ENCODE data around the gene WDFY4. TPM values are rescaled to one million over a fixed set of nuclear protein-coding genes. Genes with fewer than 3 reads are reported as not detected.
A peak's percentile ranks its signal among the peaks of the same experiment; 100 is the strongest.

WDFY4 gene
- total and polyA plus RNA-seq, 2 of the 13 experiments (the other 11 are each of a cell fraction or from before 2014, with no cell fraction given): not detected

DNA sequence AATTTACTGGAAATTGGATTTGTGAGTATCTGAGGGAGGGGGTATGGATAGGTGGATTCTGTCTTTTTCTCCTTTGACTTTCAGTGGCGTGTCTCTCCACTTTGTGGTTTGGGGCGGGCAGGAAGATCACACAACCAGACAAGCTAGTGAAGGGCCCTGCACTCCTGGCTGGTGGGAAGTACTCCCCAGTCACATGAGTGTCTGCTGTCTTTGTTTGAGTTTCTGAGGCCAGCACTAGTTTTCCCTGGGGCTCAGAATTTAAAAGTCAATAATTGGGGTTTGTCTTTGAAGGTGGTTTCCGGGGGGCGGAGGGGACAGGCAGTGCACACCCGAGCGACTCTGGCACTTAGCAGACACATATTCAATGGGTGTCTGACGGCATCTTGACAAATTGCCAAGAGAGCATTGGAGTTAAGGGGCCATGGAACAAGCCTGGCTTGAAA, 120.1 kb downstream of the WDFY4 start (continued):
- TF ChIP-seq SOX6 (IDR thresholded peaks at IDR 0.05): no peak
- peak; percentile 31; the same call in 1 of the 2 replicates for TF ChIP-seq SOX6 (CRISPR knock-in tag; IDR thresholded peaks at IDR 0.05)
- no peak for TF ChIP-seq GZF1 (CRISPR knock-in tag; IDR thresholded peaks at IDR 0.05)
- TF ChIP-seq, protein P1, sequence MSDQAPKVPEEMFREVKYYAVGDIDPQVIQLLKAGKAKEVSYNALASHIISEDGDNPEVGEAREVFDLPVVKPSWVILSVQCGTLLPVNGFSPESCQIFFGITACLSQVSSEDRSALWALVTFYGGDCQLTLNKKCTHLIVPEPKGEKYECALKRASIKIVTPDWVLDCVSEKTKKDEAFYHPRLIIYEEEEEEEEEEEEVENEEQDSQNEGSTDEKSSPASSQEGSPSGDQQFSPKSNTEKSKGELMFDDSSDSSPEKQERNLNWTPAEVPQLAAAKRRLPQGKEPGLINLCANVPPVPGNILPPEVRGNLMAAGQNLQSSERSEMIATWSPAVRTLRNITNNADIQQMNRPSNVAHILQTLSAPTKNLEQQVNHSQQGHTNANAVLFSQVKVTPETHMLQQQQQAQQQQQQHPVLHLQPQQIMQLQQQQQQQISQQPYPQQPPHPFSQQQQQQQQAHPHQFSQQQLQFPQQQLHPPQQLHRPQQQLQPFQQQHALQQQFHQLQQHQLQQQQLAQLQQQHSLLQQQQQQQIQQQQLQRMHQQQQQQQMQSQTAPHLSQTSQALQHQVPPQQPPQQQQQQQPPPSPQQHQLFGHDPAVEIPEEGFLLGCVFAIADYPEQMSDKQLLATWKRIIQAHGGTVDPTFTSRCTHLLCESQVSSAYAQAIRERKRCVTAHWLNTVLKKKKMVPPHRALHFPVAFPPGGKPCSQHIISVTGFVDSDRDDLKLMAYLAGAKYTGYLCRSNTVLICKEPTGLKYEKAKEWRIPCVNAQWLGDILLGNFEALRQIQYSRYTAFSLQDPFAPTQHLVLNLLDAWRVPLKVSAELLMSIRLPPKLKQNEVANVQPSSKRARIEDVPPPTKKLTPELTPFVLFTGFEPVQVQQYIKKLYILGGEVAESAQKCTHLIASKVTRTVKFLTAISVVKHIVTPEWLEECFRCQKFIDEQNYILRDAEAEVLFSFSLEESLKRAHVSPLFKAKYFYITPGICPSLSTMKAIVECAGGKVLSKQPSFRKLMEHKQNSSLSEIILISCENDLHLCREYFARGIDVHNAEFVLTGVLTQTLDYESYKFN (CRISPR knock-in tag; conservative IDR thresholded peaks at IDR 0.05): peak; percentile 21; the same call in 1 of the 2 replicates

DNA sequence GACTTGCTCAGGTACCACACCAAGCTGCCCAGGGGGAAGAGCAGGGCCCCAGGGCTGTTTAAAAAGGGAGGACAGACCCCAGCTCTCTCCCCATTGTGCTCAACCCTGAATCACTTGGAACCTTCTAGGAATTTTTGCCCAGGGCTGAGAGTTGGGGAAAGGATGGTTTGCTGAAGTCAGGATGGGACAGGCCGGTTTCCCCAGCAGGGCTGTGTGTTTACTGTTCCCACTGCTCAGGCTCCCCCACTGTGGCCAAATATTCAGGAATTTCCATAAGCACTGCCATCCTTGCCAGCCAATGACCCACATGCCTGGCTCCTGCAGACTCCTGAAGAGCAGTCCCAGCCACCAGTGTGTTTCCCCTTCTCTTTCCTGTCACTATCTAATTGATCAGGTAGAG, 120.7 kb downstream of the WDFY4 start:
- ChIA-PET CTCF (ENCODE audit: low intra/inter-chr PET ratio, low total read pairs) (no interaction called here), POLR2A (no interaction called here)
- ATAC-seq (no peak; the same call in 2 of the 3 replicates), FAIRE-seq (no peak), DNase-seq (ENCODE audit: low spot score) (no peak)
- Histone ChIP-seq H3K4me3 (replicated peaks in 1 of 3; ENCODE audit: insufficient read depth in 1 of 3, low read depth in 2 of 3, low read length in 3 of 3) (no peak overlapping the region), H3K4me2 (ENCODE audit: low read depth, low read length) (no peak overlapping the region), H3K36me3 (replicated peaks in 1 of 2; ENCODE audit: control insufficient read depth in 1 of 2, insufficient read depth in 2 of 2, low read length in 2 of 2) (no peaks in the 10 kb centered on the region), H4K20me1 (ENCODE audit: insufficient read depth, low read length) (no peaks in the 10 kb centered on the region), H3K79me2 (ENCODE audit: insufficient read depth, low read length) (no peaks in the 10 kb centered on the region), H3K9me3 (ENCODE audit: low read length) (no peaks in the 10 kb centered on the region), H3K27me3 (ENCODE audit: control insufficient read depth in 1 of 2, insufficient read depth in 2 of 2, low read length in 2 of 2) (no peaks in the 10 kb centered on the region), H2AFZ (ENCODE audit: low read length) (no peak overlapping the region), H3K9ac (ENCODE audit: insufficient read depth, low read depth, low read length) (no peak overlapping the region), H3K27ac (ENCODE audit: extremely low read length, insufficient read depth, low read length) (no peak overlapping the region), H3K4me1 (ENCODE audit: insufficient read depth, low read length) (peaks cover 10% of the 10 kb centered on the region)
- TF ChIP-seq RORA (CRISPR knock-in tag; IDR thresholded peaks at IDR 0.05) (no peak), KLF9 (CRISPR knock-in tag; IDR thresholded peaks at IDR 0.05; ENCODE audit: low read depth) (no peak), ZSCAN30 (CRISPR knock-in tag; IDR thresholded peaks at IDR 0.05) (no peak), ATM (IDR thresholded peaks at IDR 0.05; ENCODE audit: borderline replicate concordance) (no peak), POLR2G (IDR thresholded peaks at IDR 0.05; ENCODE audit: low read depth, low read length) (no peak), THAP11 (CRISPR knock-in tag; IDR thresholded peaks at IDR 0.05) (no peak), ZNF431 (CRISPR knock-in tag; IDR thresholded peaks at IDR 0.05; ENCODE audit: borderline replicate concordance, low read depth) (no peak)
- TF ChIP-seq, protein P2, sequence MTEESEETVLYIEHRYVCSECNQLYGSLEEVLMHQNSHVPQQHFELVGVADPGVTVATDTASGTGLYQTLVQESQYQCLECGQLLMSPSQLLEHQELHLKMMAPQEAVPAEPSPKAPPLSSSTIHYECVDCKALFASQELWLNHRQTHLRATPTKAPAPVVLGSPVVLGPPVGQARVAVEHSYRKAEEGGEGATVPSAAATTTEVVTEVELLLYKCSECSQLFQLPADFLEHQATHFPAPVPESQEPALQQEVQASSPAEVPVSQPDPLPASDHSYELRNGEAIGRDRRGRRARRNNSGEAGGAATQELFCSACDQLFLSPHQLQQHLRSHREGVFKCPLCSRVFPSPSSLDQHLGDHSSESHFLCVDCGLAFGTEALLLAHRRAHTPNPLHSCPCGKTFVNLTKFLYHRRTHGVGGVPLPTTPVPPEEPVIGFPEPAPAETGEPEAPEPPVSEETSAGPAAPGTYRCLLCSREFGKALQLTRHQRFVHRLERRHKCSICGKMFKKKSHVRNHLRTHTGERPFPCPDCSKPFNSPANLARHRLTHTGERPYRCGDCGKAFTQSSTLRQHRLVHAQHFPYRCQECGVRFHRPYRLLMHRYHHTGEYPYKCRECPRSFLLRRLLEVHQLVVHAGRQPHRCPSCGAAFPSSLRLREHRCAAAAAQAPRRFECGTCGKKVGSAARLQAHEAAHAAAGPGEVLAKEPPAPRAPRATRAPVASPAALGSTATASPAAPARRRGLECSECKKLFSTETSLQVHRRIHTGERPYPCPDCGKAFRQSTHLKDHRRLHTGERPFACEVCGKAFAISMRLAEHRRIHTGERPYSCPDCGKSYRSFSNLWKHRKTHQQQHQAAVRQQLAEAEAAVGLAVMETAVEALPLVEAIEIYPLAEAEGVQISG (CRISPR knock-in tag; IDR thresholded peaks at IDR 0.05): no peak
- TF ChIP-seq, protein P3, sequence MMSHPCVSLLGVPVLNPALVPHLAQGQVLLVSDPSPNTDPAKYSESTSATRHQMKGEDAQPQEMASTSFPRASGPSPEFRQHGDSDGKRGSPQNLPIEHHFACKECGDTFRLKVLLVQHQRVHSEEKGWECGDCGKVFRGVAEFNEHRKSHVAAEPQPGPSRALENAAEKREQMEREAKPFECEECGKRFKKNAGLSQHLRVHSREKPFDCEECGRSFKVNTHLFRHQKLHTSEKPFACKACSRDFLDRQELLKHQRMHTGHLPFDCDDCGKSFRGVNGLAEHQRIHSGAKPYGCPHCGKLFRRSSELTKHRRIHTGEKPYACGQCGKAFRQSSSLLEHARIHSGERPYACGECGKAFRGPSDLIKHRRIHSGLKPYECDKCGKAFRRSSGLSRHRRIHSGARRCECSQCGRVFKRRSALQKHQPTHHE (CRISPR knock-in tag; IDR thresholded peaks at IDR 0.05; ENCODE audit: borderline replicate concordance): no peak
- TF ChIP-seq, protein P4, sequence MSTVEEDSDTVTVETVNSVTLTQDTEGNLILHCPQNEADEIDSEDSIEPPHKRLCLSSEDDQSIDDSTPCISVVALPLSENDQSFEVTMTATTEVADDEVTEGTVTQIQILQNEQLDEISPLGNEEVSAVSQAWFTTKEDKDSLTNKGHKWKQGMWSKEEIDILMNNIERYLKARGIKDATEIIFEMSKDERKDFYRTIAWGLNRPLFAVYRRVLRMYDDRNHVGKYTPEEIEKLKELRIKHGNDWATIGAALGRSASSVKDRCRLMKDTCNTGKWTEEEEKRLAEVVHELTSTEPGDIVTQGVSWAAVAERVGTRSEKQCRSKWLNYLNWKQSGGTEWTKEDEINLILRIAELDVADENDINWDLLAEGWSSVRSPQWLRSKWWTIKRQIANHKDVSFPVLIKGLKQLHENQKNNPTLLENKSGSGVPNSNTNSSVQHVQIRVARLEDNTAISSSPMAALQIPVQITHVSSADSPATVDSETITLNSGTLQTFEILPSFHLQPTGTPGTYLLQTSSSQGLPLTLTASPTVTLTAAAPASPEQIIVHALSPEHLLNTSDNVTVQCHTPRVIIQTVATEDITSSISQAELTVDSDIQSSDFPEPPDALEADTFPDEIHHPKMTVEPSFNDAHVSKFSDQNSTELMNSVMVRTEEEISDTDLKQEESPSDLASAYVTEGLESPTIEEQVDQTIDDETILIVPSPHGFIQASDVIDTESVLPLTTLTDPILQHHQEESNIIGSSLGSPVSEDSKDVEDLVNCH (CRISPR knock-in tag; IDR thresholded peaks at IDR 0.05): no peak
- 40% methylated on average over 1 of the region's 1 CpG for WGBS (ENCODE audit: low lambda C conversion rate)
- intact Hi-C loops (cut with micrococcal nuclease; ENCODE audit: unreplicated experiment) (no loop called here), in situ Hi-C loops (cut with HindIII; ENCODE audit: extremely low pct_ligation_motif_present, low pct_unique_long_range_greater_than_20kb) (no loop called here)
- no TSS peak for BruUV-seq (replicated peaks)

Measured in HepG2 (cell line).